ENCODE data around the gene MRPL11. TPM values are rescaled to one million over a fixed set of nuclear protein-coding genes. Genes with fewer than 3 reads are reported as not detected.

MRPL11 gene
- total and polyA plus RNA-seq, 2 of the 13 experiments (the other 11 are each of a cell fraction or from before 2014, with no cell fraction given) = 72.9 to 176 TPM

DNA sequence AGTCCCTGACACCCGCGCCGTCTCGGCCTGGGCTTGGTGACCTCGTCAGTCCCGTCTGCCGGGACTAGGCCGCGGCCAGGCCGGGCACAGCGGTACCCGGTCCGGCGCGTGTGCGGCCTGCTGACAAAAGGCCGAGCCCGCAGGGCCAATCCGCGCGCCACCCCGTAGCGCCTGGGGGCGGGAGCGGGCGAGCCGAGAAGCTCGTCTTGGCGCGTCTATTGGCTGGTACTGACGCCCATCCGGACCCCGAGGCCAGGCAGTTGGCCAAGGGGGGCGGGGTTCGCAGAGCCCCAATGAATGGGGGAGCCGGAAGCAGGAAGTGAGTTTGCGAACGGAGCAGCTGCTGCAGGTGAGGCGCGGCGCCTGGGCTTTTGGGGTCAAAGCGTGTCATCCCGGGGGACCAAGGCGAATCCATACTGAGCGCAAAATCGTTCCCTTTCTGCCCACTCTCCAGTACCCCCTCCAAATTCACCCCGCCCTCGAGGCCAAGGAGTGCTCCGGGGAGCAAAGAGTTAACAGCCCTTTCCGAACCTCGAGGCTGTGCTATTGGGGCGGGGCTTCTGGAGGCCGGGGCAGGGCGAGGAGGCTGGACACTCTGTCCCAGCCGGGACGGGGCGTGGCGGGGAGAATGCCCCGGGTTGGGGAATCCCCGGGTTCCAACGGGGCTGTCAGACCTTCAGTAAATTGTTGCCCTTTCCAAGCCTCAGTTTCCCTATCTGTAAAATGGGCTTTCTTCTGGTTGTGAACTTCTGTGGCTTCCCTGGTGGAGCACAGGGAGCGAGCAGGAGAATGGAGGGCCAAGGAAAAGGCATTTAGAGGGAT is 41.7 kb upstream of the MRPL11 start, which contains the start of gene DPP3 (continued):
- TF ChIP-seq CENPX (CRISPR knock-in tag; IDR thresholded peaks at IDR 0.05) (no peak), SRF (IDR thresholded peaks at IDR 0.05; ENCODE audit: low read depth, low read length) (no peak), DMAP1 (CRISPR knock-in tag; IDR thresholded peaks at IDR 0.05) (peak; percentile 92), AGO2 (optimal IDR thresholded peaks at IDR 0.05; ENCODE audit: low read depth, low read length) (peak; percentile 58), HNF4G (IDR thresholded peaks at IDR 0.05; ENCODE audit: borderline replicate concordance, low read depth, low read length) (no peak), HNF4G (CRISPR knock-in tag; IDR thresholded peaks at IDR 0.05; ENCODE audit: borderline replicate concordance, low read depth) (no peak), ATM (IDR thresholded peaks at IDR 0.05; ENCODE audit: borderline replicate concordance) (no peak), ZBTB8A (CRISPR knock-in tag; IDR thresholded peaks at IDR 0.05; ENCODE audit: borderline replicate concordance, low read depth) (no peak), KDM1A (CRISPR knock-in tag; IDR thresholded peaks at IDR 0.05) (peak; percentile 82; the same call in 1 of the 2 replicates), ZKSCAN5 (CRISPR knock-in tag; IDR thresholded peaks at IDR 0.05) (0 out of 2 replicates have a peak, but pooled peaks have one; percentile 18), ZNF282 (IDR thresholded peaks at IDR 0.05; ENCODE audit: partially characterized antibody) (no peak), SRSF9 (IDR thresholded peaks at IDR 0.05; ENCODE audit: borderline replicate concordance, insufficient read depth, low read depth, low read length, poor library complexity, severe bottlenecking) (no peak), ZNF616 (CRISPR knock-in tag; IDR thresholded peaks at IDR 0.05; ENCODE audit: low read depth) (no peak), RXRB (CRISPR knock-in tag; IDR thresholded peaks at IDR 0.05; ENCODE audit: borderline replicate concordance) (peak; percentile 8; the same call in 1 of the 2 replicates)
- TF ChIP-seq, protein P1, sequence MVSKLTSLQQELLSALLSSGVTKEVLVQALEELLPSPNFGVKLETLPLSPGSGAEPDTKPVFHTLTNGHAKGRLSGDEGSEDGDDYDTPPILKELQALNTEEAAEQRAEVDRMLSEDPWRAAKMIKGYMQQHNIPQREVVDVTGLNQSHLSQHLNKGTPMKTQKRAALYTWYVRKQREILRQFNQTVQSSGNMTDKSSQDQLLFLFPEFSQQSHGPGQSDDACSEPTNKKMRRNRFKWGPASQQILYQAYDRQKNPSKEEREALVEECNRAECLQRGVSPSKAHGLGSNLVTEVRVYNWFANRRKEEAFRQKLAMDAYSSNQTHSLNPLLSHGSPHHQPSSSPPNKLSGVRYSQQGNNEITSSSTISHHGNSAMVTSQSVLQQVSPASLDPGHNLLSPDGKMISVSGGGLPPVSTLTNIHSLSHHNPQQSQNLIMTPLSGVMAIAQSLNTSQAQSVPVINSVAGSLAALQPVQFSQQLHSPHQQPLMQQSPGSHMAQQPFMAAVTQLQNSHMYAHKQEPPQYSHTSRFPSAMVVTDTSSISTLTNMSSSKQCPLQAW (CRISPR knock-in tag; IDR thresholded peaks at IDR 0.05) = peak; percentile 65
- TF ChIP-seq, protein P2, sequence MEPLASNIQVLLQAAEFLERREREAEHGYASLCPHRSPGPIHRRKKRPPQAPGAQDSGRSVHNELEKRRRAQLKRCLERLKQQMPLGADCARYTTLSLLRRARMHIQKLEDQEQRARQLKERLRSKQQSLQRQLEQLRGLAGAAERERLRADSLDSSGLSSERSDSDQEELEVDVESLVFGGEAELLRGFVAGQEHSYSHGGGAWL (CRISPR knock-in tag; IDR thresholded peaks at IDR 0.05) = peak; percentile 79; the same call in 1 of the 2 replicates
- TF ChIP-seq, protein P3, sequence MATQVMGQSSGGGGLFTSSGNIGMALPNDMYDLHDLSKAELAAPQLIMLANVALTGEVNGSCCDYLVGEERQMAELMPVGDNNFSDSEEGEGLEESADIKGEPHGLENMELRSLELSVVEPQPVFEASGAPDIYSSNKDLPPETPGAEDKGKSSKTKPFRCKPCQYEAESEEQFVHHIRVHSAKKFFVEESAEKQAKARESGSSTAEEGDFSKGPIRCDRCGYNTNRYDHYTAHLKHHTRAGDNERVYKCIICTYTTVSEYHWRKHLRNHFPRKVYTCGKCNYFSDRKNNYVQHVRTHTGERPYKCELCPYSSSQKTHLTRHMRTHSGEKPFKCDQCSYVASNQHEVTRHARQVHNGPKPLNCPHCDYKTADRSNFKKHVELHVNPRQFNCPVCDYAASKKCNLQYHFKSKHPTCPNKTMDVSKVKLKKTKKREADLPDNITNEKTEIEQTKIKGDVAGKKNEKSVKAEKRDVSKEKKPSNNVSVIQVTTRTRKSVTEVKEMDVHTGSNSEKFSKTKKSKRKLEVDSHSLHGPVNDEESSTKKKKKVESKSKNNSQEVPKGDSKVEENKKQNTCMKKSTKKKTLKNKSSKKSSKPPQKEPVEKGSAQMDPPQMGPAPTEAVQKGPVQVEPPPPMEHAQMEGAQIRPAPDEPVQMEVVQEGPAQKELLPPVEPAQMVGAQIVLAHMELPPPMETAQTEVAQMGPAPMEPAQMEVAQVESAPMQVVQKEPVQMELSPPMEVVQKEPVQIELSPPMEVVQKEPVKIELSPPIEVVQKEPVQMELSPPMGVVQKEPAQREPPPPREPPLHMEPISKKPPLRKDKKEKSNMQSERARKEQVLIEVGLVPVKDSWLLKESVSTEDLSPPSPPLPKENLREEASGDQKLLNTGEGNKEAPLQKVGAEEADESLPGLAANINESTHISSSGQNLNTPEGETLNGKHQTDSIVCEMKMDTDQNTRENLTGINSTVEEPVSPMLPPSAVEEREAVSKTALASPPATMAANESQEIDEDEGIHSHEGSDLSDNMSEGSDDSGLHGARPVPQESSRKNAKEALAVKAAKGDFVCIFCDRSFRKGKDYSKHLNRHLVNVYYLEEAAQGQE (IDR thresholded peaks at IDR 0.05; ENCODE audit: borderline replicate concordance in 1 of 2, low read depth in 1 of 2, low read length in 2 of 2) = no peak
- TF ChIP-seq, protein P4, sequence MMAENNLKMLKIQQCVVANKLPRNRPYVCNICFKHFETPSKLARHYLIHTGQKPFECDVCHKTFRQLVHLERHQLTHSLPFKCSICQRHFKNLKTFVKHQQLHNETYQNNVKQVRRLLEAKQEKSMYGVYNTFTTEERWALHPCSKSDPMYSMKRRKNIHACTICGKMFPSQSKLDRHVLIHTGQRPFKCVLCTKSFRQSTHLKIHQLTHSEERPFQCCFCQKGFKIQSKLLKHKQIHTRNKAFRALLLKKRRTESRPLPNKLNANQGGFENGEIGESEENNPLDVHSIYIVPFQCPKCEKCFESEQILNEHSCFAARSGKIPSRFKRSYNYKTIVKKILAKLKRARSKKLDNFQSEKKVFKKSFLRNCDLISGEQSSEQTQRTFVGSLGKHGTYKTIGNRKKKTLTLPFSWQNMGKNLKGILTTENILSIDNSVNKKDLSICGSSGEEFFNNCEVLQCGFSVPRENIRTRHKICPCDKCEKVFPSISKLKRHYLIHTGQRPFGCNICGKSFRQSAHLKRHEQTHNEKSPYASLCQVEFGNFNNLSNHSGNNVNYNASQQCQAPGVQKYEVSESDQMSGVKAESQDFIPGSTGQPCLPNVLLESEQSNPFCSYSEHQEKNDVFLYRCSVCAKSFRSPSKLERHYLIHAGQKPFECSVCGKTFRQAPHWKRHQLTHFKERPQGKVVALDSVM (CRISPR knock-in tag; IDR thresholded peaks at IDR 0.05) = no peak

Data from HepG2 (cell line).